RKO (cell line): ENCODE measurements around the gene AZGP1.
A peak's percentile ranks its signal among the peaks of the same experiment; 100 is the strongest.
"Not testable (repeated sequence)": the region's sequence is repeated elsewhere in the genome, so short reads cannot be mapped to it uniquely, and the experiment has no call there.

ENCODE experiments used
- DNase-seq: peaks from one replicate; pipeline ENCODE4 v3.0.0-alpha.2; 2016; ENCODE audit warnings: low spot score

Gene AZGP1

DNA sequence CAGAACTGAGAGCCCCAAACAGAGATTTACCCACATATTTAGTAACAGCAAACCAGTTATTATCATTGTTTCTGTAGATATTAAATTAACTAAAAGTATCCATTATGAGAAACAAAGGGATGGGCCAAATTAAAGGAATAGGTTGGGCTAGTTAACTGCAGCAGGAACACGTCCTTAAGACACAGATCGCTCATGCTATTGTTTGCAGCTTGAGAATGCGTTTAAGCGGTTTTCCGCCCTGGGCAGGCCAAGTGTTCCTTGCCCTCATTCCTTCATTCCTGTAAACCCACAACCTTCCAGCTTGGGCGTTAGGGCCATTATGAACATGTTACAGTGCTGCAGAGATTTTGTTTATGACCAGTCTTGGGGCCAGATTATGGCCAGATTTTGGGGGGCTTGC is 25.0 kb downstream of the AZGP1 start:
- DNase-seq: not testable (repeated sequence)

DNA sequence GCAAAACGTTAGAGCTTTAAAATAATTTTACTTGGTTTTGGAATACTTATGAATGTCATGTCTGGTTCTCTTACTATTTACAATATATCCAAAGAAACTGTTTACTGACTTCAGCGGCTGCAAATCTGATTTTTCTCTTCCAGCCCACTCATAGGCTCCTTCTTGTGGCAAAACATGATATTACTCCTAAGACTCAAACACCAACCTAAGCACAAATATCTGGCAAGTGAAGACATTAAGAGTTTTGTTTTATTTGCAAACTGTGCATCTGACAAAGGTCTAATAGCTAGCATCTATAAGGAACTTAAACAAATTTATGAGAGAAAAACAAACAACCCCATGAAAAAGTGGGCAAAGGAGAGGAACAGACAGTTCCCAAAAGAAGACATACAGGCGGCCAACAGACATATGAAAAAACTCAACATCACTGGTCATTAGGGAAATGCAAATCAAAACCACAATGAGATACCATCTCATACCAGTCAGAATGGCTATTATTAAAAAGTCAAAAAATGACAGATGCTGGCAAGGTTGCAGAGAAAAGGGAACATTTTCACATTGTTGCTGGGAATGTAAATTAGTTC is 26.1 kb downstream of the AZGP1 start:
- peak; percentile 34 for DNase-seq

DNA sequence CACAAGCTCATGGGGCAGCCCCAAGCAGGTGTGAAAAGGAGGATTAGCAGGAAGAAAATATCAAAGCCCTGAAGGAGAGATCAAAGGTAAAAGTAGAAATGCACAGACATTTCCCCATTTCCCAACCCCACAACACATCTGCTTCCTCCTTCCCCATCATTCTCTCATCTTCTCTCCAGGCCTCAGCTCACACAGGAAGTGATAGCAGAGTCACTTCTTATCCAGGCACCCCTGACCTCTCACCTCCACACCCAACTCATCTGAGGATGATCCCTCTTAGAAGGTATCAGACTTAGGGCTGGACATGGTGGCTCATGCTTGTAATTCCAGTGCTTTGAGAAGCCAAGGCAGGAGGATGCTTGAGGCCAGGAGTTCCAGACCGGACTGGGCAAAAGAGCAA is 28.2 kb downstream of the AZGP1 start:
- no peak for DNase-seq

DNA sequence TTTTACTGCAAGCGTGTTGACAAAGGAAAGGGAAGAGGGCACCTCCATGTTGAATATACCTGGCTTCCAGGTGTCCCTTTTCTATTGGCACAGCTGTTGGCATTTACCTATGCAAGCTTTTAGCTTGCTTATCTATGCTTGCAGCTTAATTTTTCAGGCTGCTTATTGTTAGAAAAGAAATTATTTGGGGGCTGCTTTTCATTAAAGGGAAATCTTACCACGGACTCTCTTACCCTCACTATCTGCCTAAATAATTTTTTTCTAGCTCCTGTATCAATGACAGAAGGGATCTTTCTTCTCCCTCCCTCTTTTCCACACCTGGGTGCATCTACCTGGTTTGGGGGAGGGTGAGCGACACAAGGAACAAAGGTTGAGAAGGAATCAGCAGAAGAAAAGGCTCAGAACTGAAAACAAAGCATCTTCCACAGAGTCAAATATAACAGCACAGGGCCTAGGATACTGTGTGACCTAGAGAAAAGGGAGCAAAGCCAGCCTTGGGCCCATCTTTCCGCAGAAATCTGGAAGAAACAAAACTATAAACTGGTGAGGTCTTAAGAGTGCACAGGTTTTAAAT is 31.2 kb downstream of the AZGP1 start:
- DNase-seq: no peak

DNA sequence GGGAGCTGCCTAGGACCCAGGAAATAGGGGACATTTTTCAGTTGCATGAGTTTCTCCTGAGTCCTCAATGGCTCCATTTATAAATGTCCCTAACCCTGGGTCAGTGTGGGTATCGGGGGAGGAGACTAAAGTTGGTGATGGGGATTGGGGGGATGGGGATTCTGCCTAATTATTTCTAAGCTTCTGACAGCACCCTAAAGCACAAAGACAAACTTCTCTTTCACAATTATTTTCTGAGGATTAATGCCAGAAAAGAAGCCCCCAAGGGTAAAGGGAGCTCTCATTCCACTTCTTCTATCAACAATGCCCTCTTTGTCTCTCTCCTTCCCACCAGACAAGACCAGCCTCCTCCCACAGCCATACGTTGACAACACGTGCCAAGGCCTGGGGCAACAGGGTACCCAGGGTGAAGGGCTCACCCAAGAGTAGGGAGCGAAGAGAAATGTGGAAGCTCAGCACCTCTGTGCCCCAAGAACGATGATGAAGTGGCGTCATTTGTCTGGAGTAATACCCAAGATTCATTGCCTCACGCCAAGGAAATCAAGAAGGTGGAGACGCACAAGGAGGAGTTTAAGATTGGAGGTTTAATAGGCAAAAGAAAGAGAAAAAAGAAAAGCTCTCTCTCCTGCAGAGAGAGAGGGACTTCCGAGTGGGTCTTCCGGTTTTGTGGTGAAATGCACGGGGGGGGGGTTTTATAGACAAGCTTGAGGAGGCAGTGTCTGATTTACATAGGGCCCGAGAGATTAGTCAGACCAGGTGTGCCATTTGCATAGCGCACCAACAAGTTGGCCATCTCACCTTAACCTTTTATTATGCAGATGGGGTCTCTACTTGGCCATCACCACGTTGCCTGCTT is 32.0 kb downstream of the AZGP1 start:
- no peak for DNase-seq

DNA sequence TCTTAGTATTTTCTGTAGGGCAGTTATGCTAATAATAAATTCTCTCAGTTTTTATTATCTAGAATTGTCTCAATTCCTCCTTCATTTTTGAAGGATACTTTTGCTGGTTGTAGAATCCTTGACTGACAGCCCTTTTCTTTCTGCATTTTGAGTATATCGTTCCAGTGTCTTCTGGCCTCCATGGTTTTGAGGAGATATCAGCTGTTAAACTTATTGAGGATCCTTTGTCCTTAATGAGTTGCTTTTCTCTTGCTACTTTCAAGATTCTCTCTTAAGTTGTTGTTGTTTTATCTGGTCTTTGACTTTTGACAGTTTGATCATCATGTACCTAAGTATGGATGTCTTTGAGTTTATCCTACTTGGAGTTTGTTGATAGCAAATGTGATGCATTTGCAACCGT is 37.5 kb downstream of the AZGP1 start:
- no peak for DNase-seq

GRCh38 chr7:99935009-99935408 is 40.8 kb downstream of the AZGP1 start:
- DNase-seq: not testable (repeated sequence)

- no peak for DNase-seq
These were observed 45.5 kb downstream of the AZGP1 start for GRCh38 chr7:99930376-99930775.

DNA sequence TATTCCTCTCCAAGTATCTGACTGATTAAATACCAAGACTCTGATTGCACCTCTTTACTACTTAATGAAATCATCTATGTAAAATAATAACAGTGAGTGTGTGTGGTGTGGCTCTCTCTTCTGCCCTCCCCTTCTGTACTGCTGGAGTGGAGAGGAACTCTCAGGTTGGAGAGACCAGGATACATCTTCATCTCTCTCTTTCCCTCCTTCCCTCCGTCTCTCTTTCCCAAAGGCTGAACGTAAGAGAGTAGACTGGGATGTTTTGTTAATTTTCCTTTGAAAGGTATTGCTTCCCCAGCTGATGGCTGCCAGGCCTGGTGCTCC is 46.1 kb downstream of the AZGP1 start:
- DNase-seq: no peak

DNA sequence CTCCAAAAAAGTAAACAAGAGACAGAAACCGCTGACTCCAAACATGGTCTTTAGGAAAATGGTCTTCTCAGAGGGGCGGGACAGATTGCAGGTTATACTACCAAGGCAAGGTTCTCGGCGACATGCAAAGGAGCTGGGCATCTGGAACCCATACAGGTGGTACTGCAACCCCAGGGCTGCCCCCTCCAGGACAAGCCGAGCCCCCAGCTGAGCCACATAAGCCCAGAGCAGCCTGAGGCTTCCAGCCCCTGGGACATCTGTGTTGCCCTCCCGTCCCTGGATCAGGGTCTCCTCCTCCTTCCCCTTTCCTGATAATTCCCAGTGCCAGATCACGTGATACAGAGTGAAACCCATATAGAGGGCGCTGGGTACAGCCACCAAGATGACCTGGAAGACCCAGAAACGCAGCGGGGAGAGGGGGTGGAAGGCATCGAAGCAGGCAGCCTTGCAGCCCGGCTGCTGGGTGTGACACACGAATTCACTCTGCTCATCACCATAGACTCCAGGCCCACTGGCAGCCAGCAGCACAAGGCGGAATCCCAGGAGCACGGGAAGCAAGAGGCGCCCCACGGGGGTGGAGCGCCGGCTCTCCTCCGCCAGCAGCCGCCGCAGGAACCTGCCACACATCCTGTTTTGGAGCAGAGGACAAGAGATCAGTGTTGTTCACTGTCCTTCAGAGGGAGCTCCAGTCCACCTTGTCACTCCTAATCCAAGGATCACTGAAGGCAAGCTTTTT is 46.7 kb downstream of the AZGP1 start, which contains the start of gene GJC3:
GJC3 (minus strand) TSS at position 627 of the 736 bp plus-strand sequence; CDS start at position 627, 0 bp downstream.
- DNase-seq: peak; percentile 42

- no peak for DNase-seq
These were observed 47.6 kb downstream of the AZGP1 start for GRCh38 chr7:99928188-99928587.

DNA sequence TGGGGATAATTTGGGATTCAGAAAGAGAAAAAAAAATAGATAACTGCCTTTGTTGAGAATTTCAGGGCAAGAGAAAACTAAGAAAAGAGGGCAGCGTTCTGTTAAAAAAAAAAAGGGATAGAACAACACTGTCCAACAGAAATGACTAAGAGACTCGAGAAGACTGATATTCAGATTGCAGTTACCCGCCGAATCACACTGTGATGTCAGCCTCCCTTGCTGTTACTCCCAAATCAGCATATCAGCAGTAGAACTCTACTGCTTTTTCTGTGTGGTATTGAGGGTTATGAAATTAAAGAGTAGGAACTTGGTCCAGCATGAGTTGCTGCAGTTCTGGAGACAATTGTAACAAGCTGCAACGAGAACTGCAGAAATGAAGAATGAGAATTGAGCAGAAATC is 48.3 kb downstream of the AZGP1 start:
- no peak for DNase-seq

GRCh38 chr7:99926321-99926720 is 49.5 kb downstream of the AZGP1 start:
- DNase-seq: no peak

- no peak for DNase-seq
These were observed 52.6 kb downstream of the AZGP1 start for GRCh38 chr7:99923200-99923599.

GRCh38 chr7:99920149-99920548 is 55.7 kb downstream of the AZGP1 start:
- DNase-seq: peak; percentile 51

GRCh38 chr7:99919814-99920112 is 56.1 kb downstream of the AZGP1 start:
- no peak for DNase-seq

DNA sequence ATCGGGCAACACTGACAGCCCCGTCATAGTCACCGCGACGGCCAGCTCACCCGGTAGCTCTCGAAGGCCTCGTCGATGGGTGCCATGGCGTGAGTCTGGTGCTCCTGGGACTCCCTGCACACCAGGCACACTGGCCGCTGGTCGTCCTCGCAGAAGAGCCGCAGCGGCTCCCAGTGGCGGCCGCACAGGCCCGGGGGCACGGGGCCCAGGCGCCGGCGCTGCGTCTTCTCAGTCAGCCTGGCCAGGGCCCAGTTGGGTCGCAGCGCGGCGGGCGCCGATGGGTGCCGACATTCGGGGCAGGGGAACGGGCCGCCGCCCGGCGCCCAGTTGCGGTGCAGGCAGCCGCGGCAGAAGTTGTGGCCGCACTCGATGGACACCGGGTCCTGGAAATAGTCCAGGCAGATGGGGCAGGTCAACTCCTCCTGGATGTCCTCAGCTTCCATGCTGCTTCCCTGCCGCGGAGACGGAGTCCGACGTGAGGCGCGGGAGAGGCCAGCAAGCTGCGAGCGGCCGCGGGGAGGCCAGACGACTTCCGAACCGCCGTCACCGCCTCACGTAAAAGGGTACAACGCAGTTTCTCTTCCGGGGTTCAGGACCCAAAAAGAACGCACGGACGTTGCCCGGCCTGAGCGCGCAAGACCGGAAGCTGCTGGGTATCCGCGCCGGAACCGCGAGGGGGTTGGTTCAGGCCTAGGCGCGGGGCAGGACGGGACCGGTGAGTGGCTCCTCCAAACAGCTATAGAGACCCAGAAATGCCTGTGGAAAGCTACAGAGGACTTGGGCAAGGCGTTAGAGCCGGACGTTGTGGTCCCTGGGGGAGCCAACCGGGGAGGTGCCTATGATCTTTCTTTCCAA is 56.6 kb downstream of the AZGP1 start, which contains the start of gene TRIM4:
TRIM4 (minus strand) TSS at position 572 of the 855 bp plus-strand sequence; CDS start at position 443, 129 bp downstream.
- DNase-seq: peak; percentile 98
